Endothelial cell of hepatic sinusoid (primary cell): ENCODE results near the gene IBA57.

ENCODE experiments used
- in situ Hi-C: cut with HindIII; loops from 2 replicates; pipeline ENCODE4 v1.10.0; 2017; ENCODE audit warnings: low sequenced_read_pairs

The IBA57 gene

GRCh38 chr1:228155596-228156514, 9.7 kb upstream of the IBA57 start:
- in situ Hi-C loops = no loop called here

- in situ Hi-C loops = no loop called here
These were observed 9.1 kb upstream of the IBA57 start for GRCh38 chr1:228156515-228156881.

- in situ Hi-C loops = no loop called here
These were observed 8.5 kb upstream of the IBA57 start for GRCh38 chr1:228156941-228157728.

- in situ Hi-C loops = no loop called here
These were observed 7.9 kb upstream of the IBA57 start for GRCh38 chr1:228157729-228158126.

- in situ Hi-C loops = no loop called here
These were observed 7.2 kb upstream of the IBA57 start for GRCh38 chr1:228158151-228159007.

- in situ Hi-C loops = no loop called here
These were observed 6.5 kb upstream of the IBA57 start for GRCh38 chr1:228159008-228159665.

- in situ Hi-C loops = no loop called here
These were observed 5.3 kb upstream of the IBA57 start for GRCh38 chr1:228160201-228160761.

- in situ Hi-C loops = no loop called here
These were observed 4.2 kb upstream of the IBA57 start for GRCh38 chr1:228161362-228161761.

- in situ Hi-C loops = no loop called here
These were observed 3.7 kb upstream of the IBA57 start for GRCh38 chr1:228161866-228162265.

- in situ Hi-C loops = no loop called here
These were observed 3.2 kb upstream of the IBA57 start for GRCh38 chr1:228162286-228163006.

GRCh38 chr1:228163007-228163753, 2.4 kb upstream of the IBA57 start:
- in situ Hi-C loops = no loop called here

- in situ Hi-C loops = no loop called here
These were observed 1.7 kb upstream of the IBA57 start for GRCh38 chr1:228163776-228164519.

- in situ Hi-C loops = loop anchor here (5.0 kb wide), 1 partner anchor 57 kb away; the partner anchor contains the start of gene MRPL55
These were observed 838 bp upstream of the IBA57 start for GRCh38 chr1:228164561-228165371.

GRCh38 chr1:228166170-228166936, 749 bp downstream of the IBA57 start:
- in situ Hi-C loops = loop anchor here (5.0 kb wide), 1 partner anchor 59 kb away; the partner anchor contains the start of gene MRPL55

- in situ Hi-C loops = loop anchor here (5.0 kb wide), 1 partner anchor 61 kb away; the partner anchor contains the start of gene MRPL55
These were observed 3.1 kb downstream of the IBA57 start for GRCh38 chr1:228168563-228169270.

GRCh38 chr1:228169345-228169744, 3.7 kb downstream of the IBA57 start:
- in situ Hi-C loops = loop anchor here (5.0 kb wide), 1 partner anchor 62 kb away; the partner anchor contains the start of gene MRPL55
